Neural cell (in vitro differentiated cells): ENCODE measurements around the gene PYHIN1. TPM values are rescaled to one million over a fixed set of nuclear protein-coding genes. Genes with fewer than 3 reads are reported as not detected.
"Not testable (repeated sequence)": the region's sequence is repeated elsewhere in the genome, so short reads cannot be mapped to it uniquely, and the experiment has no call there.

Experiments used
- H2AFZ ChIP-seq: fragments of 200-600, 300-800 bp; sonication (generic), shearing (Covaris generic); 2 replicates; pipeline ENCODE4 v1.6.0; 2014; ENCODE audit warnings: low read depth, mild to moderate bottlenecking, antibody characterized with exemption, low read length, moderate library complexity
- H3F3A ChIP-seq: fragments of 200-600 bp; shearing (Covaris generic); 2 replicates; pipeline ENCODE4 v1.6.1; 2016; ENCODE audit warnings: mild to moderate bottlenecking, moderate library complexity, mixed read lengths, antibody characterized with exemption, low read length; ENCODE audit not compliant: insufficient read depth, poor library complexity, severe bottlenecking
- H3K27ac ChIP-seq: fragments of 200-600, 300-800 bp; sonication (generic), shearing (Covaris generic); 2 replicates; pipeline ENCODE4 v1.5.1; 2014; ENCODE audit warnings: mild to moderate bottlenecking, low read length, moderate library complexity
- H3K27me3 ChIP-seq: fragments of 300-800, 200-600 bp; sonication (generic), shearing (Covaris generic); 2 replicates; pipeline ENCODE4 v1.6.0; 2014; ENCODE audit warnings: mild to moderate bottlenecking, low read depth, low read length, moderate library complexity; ENCODE audit not compliant: insufficient read depth
- H3K36me3 ChIP-seq: fragments of 300-800, 200-600 bp; sonication (generic), shearing (Covaris generic); 2 replicates; pipeline ENCODE4 v1.5.1; 2014; ENCODE audit warnings: mild to moderate bottlenecking, antibody characterized with exemption, low read length, moderate library complexity; ENCODE audit not compliant: insufficient read depth
- H3K4me2 ChIP-seq: fragments of 300-800, 200-600 bp; sonication (generic), shearing (Covaris generic); 2 replicates; pipeline ENCODE4 v1.6.0; 2014; ENCODE audit warnings: mild to moderate bottlenecking, low read length
- H3K4me3 ChIP-seq: fragments of 300-800, 200-600 bp; sonication (generic), shearing (Covaris generic); 2 replicates; pipeline ENCODE4 v1.5.1; 2014; ENCODE audit warnings: mild to moderate bottlenecking, low read length, moderate library complexity
- H3K79me2 ChIP-seq: fragments of 200-600 bp; shearing (Covaris generic); replicated peaks from 2 replicates; pipeline ENCODE4 v1.6.0; 2014; ENCODE audit warnings: mild to moderate bottlenecking, low read length, moderate library complexity; ENCODE audit not compliant: insufficient read depth
- H3K9ac ChIP-seq: fragments of 300-800, 200-600 bp; sonication (generic), shearing (Covaris generic); 2 replicates; pipeline ENCODE4 v1.6.1; 2016; ENCODE audit warnings: mild to moderate bottlenecking, low read length, mixed read lengths
- H3K9me2 ChIP-seq: fragments of 200-600 bp; shearing (Covaris generic); 2 replicates; pipeline ENCODE4 v1.6.1; 2016; ENCODE audit warnings: mild to moderate bottlenecking, low read length, mixed read lengths; ENCODE audit not compliant: insufficient read depth
- H3K9me3 ChIP-seq: fragments of 200-600, 300-800 bp; sonication (generic), shearing (Covaris generic); 2 replicates; pipeline ENCODE4 v1.6.1; 2016; ENCODE audit warnings: mild to moderate bottlenecking, mixed run types, low read length, moderate library complexity, mixed read lengths
- H4K20me1 ChIP-seq: fragments of 200-600 bp; shearing (Covaris generic); 2 replicates; pipeline ENCODE4 v1.6.1; 2016; ENCODE audit warnings: mild to moderate bottlenecking, mixed run types; ENCODE audit not compliant: insufficient read depth
- CTCF ChIP-seq: fragments of 450-650 bp; IDR thresholded peaks from 2 replicates; pipeline ENCODE4 v1.5.1; 2014; ENCODE audit warnings: antibody characterized with exemption, mild to moderate bottlenecking, moderate library complexity; ENCODE audit not compliant: poor library complexity, severe bottlenecking
- EP300 ChIP-seq: fragments of 450-650 bp; conservative IDR thresholded peaks from 2 replicates; pipeline ENCODE4 v1.6.1; 2014; ENCODE audit warnings: antibody characterized with exemption, mild to moderate bottlenecking, moderate library complexity; ENCODE audit not compliant: poor library complexity, severe bottlenecking
- EZH2 ChIP-seq: fragments of 200-600, 300-800 bp; shearing (Covaris generic), sonication (generic); IDR thresholded peaks from 2 replicates; pipeline ENCODE4 v1.6.1; 2014; ENCODE audit warnings: antibody characterized with exemption, low read length, borderline replicate concordance, mild to moderate bottlenecking; ENCODE audit not compliant: insufficient read depth, poor library complexity, severe bottlenecking
- MXI1 ChIP-seq: fragments of 450-650 bp; conservative IDR thresholded peaks from 2 replicates; pipeline ENCODE4 v1.6.1; 2014; ENCODE audit warnings: antibody characterized with exemption, mild to moderate bottlenecking; ENCODE audit not compliant: poor library complexity, severe bottlenecking
- POLR2AphosphoS5 ChIP-seq: IDR thresholded peaks from 2 replicates; pipeline ENCODE4 v1.6.1; 2012
- RAD21 ChIP-seq: fragments of 450-650 bp; conservative IDR thresholded peaks from 2 replicates; pipeline ENCODE4 v1.6.1; 2014; ENCODE audit warnings: antibody characterized with exemption, mild to moderate bottlenecking, moderate library complexity
- REST ChIP-seq: IDR thresholded peaks from 2 replicates; pipeline ENCODE4 v1.6.1; 2012; ENCODE audit warnings: borderline replicate concordance
- SMC3 ChIP-seq: fragments of 450-650 bp; conservative IDR thresholded peaks from 2 replicates; pipeline ENCODE4 v1.6.1; 2014; ENCODE audit warnings: antibody characterized with exemption, mild to moderate bottlenecking, moderate library complexity; ENCODE audit not compliant: poor library complexity
- TAF1 ChIP-seq: IDR thresholded peaks from 2 replicates; pipeline ENCODE4 v1.6.1; 2012; ENCODE audit warnings: low read depth
- polyA plus RNA-seq: library from polyadenylated mRNA; depleted of rRNA; stranded (reverse); fragments of >200 nt; gene quantifications from 2 replicates; pipeline ENCODE4 v1.2.3, GENCODE V29; 2014

The PYHIN1 gene
- polyA plus RNA-seq, 1 donor from 2014 or later: not detected

GRCh38 chr1:159005676-159006075 lies 74.3 kb downstream of the PYHIN1 start:
- H3K9me2 ChIP-seq: no peaks in the 10 kb centered on the region
- no peak overlapping the region for H3K4me2 ChIP-seq
- TF ChIP-seq EZH2 (no peak), POLR2AphosphoS5 (no peak), SMC3 (no peak)
- no peaks in the 10 kb centered on the region for H3K79me2 ChIP-seq
- H3K27me3 ChIP-seq: no peaks in the 10 kb centered on the region
- H2AFZ ChIP-seq: no peak overlapping the region
- no peak overlapping the region for H3K9ac ChIP-seq
- no peak overlapping the region for H3K4me3 ChIP-seq
- H3K9me3 ChIP-seq: no peaks in the 10 kb centered on the region
- no peaks in the 10 kb centered on the region for H3F3A ChIP-seq
- H3K27ac ChIP-seq: no peak overlapping the region
- no peaks in the 10 kb centered on the region for H3K36me3 ChIP-seq
- H4K20me1 ChIP-seq: no peaks in the 10 kb centered on the region

GRCh38 chr1:159006210-159006807 lies 75.0 kb downstream of the PYHIN1 start:
- not testable (repeated sequence) for H3K9ac ChIP-seq, H3F3A ChIP-seq, H3K9me3 ChIP-seq, H3K27ac ChIP-seq, H3K27me3 ChIP-seq, H3K4me3 ChIP-seq, H4K20me1 ChIP-seq, H3K4me2 ChIP-seq, H3K79me2 ChIP-seq, H2AFZ ChIP-seq, H3K9me2 ChIP-seq, H3K36me3 ChIP-seq

GRCh38 chr1:159007726-159008125 lies 76.4 kb downstream of the PYHIN1 start:
- no peaks in the 10 kb centered on the region for H3K9me2 ChIP-seq
- H4K20me1 ChIP-seq: no peaks in the 10 kb centered on the region
- H3K4me2 ChIP-seq: no peak overlapping the region

More at GRCh38 chr1:159007726-159008125, 76.4 kb downstream of the PYHIN1 start:
- Histone ChIP-seq H3K4me3 (no peak overlapping the region), H3K9me3 (no peaks in the 10 kb centered on the region), H2AFZ (no peak overlapping the region), H3K36me3 (no peaks in the 10 kb centered on the region), H3K79me2 (no peaks in the 10 kb centered on the region), H3K27ac (no peak overlapping the region), H3F3A (no peaks in the 10 kb centered on the region), H3K9ac (no peak overlapping the region), H3K27me3 (no peaks in the 10 kb centered on the region)
- TF ChIP-seq MXI1: no peak
- no peak for TF ChIP-seq POLR2AphosphoS5
- no peak for TF ChIP-seq CTCF
- no peak for TF ChIP-seq REST
- TF ChIP-seq SMC3: no peak
- no peak for TF ChIP-seq EZH2
- TF ChIP-seq EP300: no peak
- no peak for TF ChIP-seq TAF1
- no peak for TF ChIP-seq RAD21
